ENCODE results near the gene ARID3B. TPM values are rescaled to one million over a fixed set of nuclear protein-coding genes. Genes with fewer than 3 reads are reported as not detected.

The ARID3B gene
- total RNA-seq, 1 donor from 2014 or later, result 31.5 TPM

GRCh38 chr15:74564182-74564581 is 23.2 kb downstream of the ARID3B start:
- Histone ChIP-seq H3K9ac (no peak overlapping the region), H4K20me1 (ENCODE audit: low read depth) (peaks cover 96% of the 10 kb centered on the region), H3K79me2 (ENCODE audit: low read depth) (peaks cover 98% of the 10 kb centered on the region), H3K4me2 (peak overlapping the region; percentile 58), H3K27me3 (no peaks in the 10 kb centered on the region), H3K4me1 (peaks cover 40% of the 10 kb centered on the region), H3K27ac (peak overlapping the region; percentile 71), H3K4me3 (no peak overlapping the region), H3K36me3 (peaks cover 5% of the 10 kb centered on the region), H2AFZ (replicated peaks) (no peak overlapping the region), H3K9me3 (ENCODE audit: low read depth) (no peaks in the 10 kb centered on the region), H3F3A (ENCODE audit: low read depth) (peaks cover 13% of the 10 kb centered on the region)
- no peak for DNase-seq (ENCODE audit: low spot score)
- no peaks in the 10 kb centered on the region for H3K9me3 Mint-ChIP-seq
- no peak overlapping the region for H3K27ac Mint-ChIP-seq
- no peak overlapping the region for H3K4me3 Mint-ChIP-seq
- H3K4me1 Mint-ChIP-seq, result peaks cover 22% of the 10 kb centered on the region
- H3K36me3 Mint-ChIP-seq, result peaks cover 17% of the 10 kb centered on the region
- no peaks in the 10 kb centered on the region for H3K27me3 Mint-ChIP-seq (ENCODE audit: insufficient read depth, low read depth)
- no peak for TF ChIP-seq EZH2 (IDR thresholded peaks at IDR 0.05)
- no peak for TF ChIP-seq EZH2phosphoT487 (IDR thresholded peaks at IDR 0.05)
- TF ChIP-seq CTCF (IDR thresholded peaks at IDR 0.05), result no peak

GRCh38 chr15:74565381-74566085 is 24.5 kb downstream of the ARID3B start:
- Histone ChIP-seq H3K9ac (no peak overlapping the region), H3K9me3 (ENCODE audit: low read depth) (no peaks in the 10 kb centered on the region), H3F3A (ENCODE audit: low read depth) (peaks cover 13% of the 10 kb centered on the region), H3K27ac (peak overlapping the region; percentile 80), H3K4me2 (peak overlapping the region; percentile 25), H3K4me3 (no peak overlapping the region), H3K36me3 (peaks cover 5% of the 10 kb centered on the region), H3K4me1 (peaks cover 40% of the 10 kb centered on the region), H3K27me3 (no peaks in the 10 kb centered on the region), H4K20me1 (ENCODE audit: low read depth) (peaks cover 98% of the 10 kb centered on the region), H3K79me2 (ENCODE audit: low read depth) (peaks cover 93% of the 10 kb centered on the region), H2AFZ (replicated peaks) (no peak overlapping the region)
- peak; percentile 39 for DNase-seq (ENCODE audit: low spot score)
- Mint-ChIP-seq H3K4me1 (peaks cover 22% of the 10 kb centered on the region), H3K4me3 (no peak overlapping the region), H3K9me3 (no peaks in the 10 kb centered on the region), H3K27ac (peak overlapping the region; percentile 4), H3K36me3 (peaks cover 15% of the 10 kb centered on the region), H3K27me3 (ENCODE audit: insufficient read depth, low read depth) (no peaks in the 10 kb centered on the region)
- no peak for TF ChIP-seq CTCF (IDR thresholded peaks at IDR 0.05)
- no peak for TF ChIP-seq EZH2 (IDR thresholded peaks at IDR 0.05)
- no peak for TF ChIP-seq EZH2phosphoT487 (IDR thresholded peaks at IDR 0.05)

GRCh38 chr15:74568594-74568993 is 27.6 kb downstream of the ARID3B start:
- Histone ChIP-seq H3K27ac (no peak overlapping the region), H3K4me1 (peaks cover 30% of the 10 kb centered on the region), H4K20me1 (ENCODE audit: low read depth) (peaks cover 87% of the 10 kb centered on the region), H3K4me2 (no peak overlapping the region), H3K9me3 (ENCODE audit: low read depth) (no peaks in the 10 kb centered on the region), H3K9ac (no peak overlapping the region), H3K27me3 (no peaks in the 10 kb centered on the region), H3K4me3 (no peak overlapping the region), H3F3A (ENCODE audit: low read depth) (peaks cover 10% of the 10 kb centered on the region), H2AFZ (replicated peaks) (no peak overlapping the region), H3K36me3 (peaks cover 7% of the 10 kb centered on the region), H3K79me2 (ENCODE audit: low read depth) (peaks cover 81% of the 10 kb centered on the region)
- peaks cover 19% of the 10 kb centered on the region for H3K36me3 Mint-ChIP-seq
- no peak overlapping the region for H3K4me3 Mint-ChIP-seq
- no peak overlapping the region for H3K27ac Mint-ChIP-seq
- no peak for DNase-seq (ENCODE audit: low spot score)
- no peak for TF ChIP-seq CTCF (IDR thresholded peaks at IDR 0.05)
- H3K9me3 Mint-ChIP-seq, result no peaks in the 10 kb centered on the region
- H3K4me1 Mint-ChIP-seq, result peaks cover 15% of the 10 kb centered on the region
- no peaks in the 10 kb centered on the region for H3K27me3 Mint-ChIP-seq (ENCODE audit: insufficient read depth, low read depth)
